Neuronal stem cell (in vitro differentiated cells): ENCODE measurements around the gene MAP1LC3B2.

Source experiments
- DNase-seq: peaks from one replicate; pipeline ENCODE4 v3.0.0-alpha.2; 2013; ENCODE audit warnings: low spot score
- H2AFZ ChIP-seq: one replicate; pipeline ENCODE4 v1.6.1; 2013; ENCODE audit warnings: mild to moderate bottlenecking, low read length, inconsistent platforms
- H2AK5ac ChIP-seq: 2 replicates; pipeline ENCODE4 v1.6.1; 2013; ENCODE audit warnings: low read depth, mild to moderate bottlenecking, inconsistent platforms, low read length, moderate library complexity, mixed read lengths
- H2BK120ac ChIP-seq: 2 replicates; pipeline ENCODE4 v1.6.1; 2013; ENCODE audit warnings: low read depth, mild to moderate bottlenecking, inconsistent platforms, low read length, moderate library complexity, mixed read lengths
- H2BK12ac ChIP-seq: one replicate; pipeline ENCODE4 v1.6.1; 2013; ENCODE audit warnings: low read length, inconsistent platforms
- H2BK15ac ChIP-seq: 2 replicates; pipeline ENCODE4 v1.6.1; 2013; ENCODE audit warnings: mild to moderate bottlenecking, low read length, inconsistent platforms, mixed read lengths
- H2BK5ac ChIP-seq: one replicate; pipeline ENCODE4 v1.6.1; 2013; ENCODE audit warnings: inconsistent platforms, mild to moderate bottlenecking, low read length, moderate library complexity
- H3K14ac ChIP-seq: one replicate; pipeline ENCODE4 v1.6.1; 2013; ENCODE audit warnings: low read length, inconsistent platforms
- H3K18ac ChIP-seq: 2 replicates; pipeline ENCODE4 v1.6.1; 2013; ENCODE audit warnings: low read length, inconsistent platforms
- H3K23ac ChIP-seq: 2 replicates; pipeline ENCODE4 v1.6.1; 2013; ENCODE audit warnings: low read depth, mild to moderate bottlenecking, mixed read lengths, low read length, inconsistent platforms; ENCODE audit not compliant: poor library complexity
- H3K27ac ChIP-seq: replicated peaks from 3 replicates; pipeline ENCODE4 v1.5.1; 2013; ENCODE audit warnings: low read length, inconsistent platforms
- H3K27me3 ChIP-seq, 3 experiments: 2 replicates each; pipeline ENCODE4 v1.6.1; 2013; ENCODE audit warnings: low read length in 3 of 3, mild to moderate bottlenecking in 2 of 3, inconsistent platforms in 1 of 3, low read depth in 1 of 3, mixed read lengths in 1 of 3, moderate library complexity in 1 of 3; ENCODE audit not compliant: control insufficient read depth in 3 of 3, insufficient read depth in 3 of 3
- H3K36me3 ChIP-seq, 2 donors: replicated peaks in 1 of 2; 2 replicates each; pipeline ENCODE4 v1.6.1; 2013; ENCODE audit warnings: low read length in 2 of 2; ENCODE audit not compliant: control insufficient read depth in 2 of 2, insufficient read depth in 2 of 2
- H3K4ac ChIP-seq: 2 replicates; pipeline ENCODE4 v1.6.1; 2013; ENCODE audit warnings: inconsistent platforms, mild to moderate bottlenecking, low read length, moderate library complexity
- H3K4me1 ChIP-seq, 2 donors: 1 replicate in 1 of 2; 2 replicates in 1 of 2; pipeline ENCODE4 v1.6.1; 2013; ENCODE audit warnings: low read length in 2 of 2, low read depth in 1 of 2; ENCODE audit not compliant: control insufficient read depth in 2 of 2, insufficient read depth in 1 of 2
- H3K4me2 ChIP-seq: one replicate; pipeline ENCODE4 v1.6.1; 2013; ENCODE audit warnings: mild to moderate bottlenecking, low read length, inconsistent platforms; ENCODE audit not compliant: insufficient read depth, poor library complexity, severe bottlenecking
- H3K4me3 ChIP-seq, 2 donors: 2 replicates each; pipeline ENCODE4 v1.5.1; 2013; ENCODE audit warnings: low read length in 2 of 2, mild to moderate bottlenecking in 2 of 2, inconsistent platforms in 1 of 2, moderate library complexity in 1 of 2
- H3K79me1 ChIP-seq: one replicate; pipeline ENCODE4 v1.6.1; 2013; ENCODE audit warnings: low read depth, mild to moderate bottlenecking, inconsistent platforms, low read length, moderate library complexity
- H3K9ac ChIP-seq: one replicate; pipeline ENCODE4 v1.6.1; 2013; ENCODE audit warnings: mild to moderate bottlenecking, low read depth, low read length, inconsistent platforms; ENCODE audit not compliant: poor library complexity
- H3K9me3 ChIP-seq, 2 donors: replicated peaks in 1 of 2; 2 replicates each; pipeline versions ENCODE3 to v1.6.1; 2013; ENCODE audit warnings: low read length in 2 of 2, mild to moderate bottlenecking in 2 of 2, inconsistent platforms in 1 of 2, low read depth in 1 of 2, mixed read lengths in 1 of 2, moderate library complexity in 1 of 2; ENCODE audit not compliant: control insufficient read depth in 2 of 2, insufficient read depth in 1 of 2
- H4K8ac ChIP-seq: one replicate; pipeline ENCODE4 v1.6.1; 2013; ENCODE audit warnings: low read depth, mild to moderate bottlenecking, inconsistent platforms, low read length, moderate library complexity
- H4K91ac ChIP-seq: one replicate; pipeline ENCODE4 v1.6.1; 2013; ENCODE audit warnings: low read length, low read depth, mild to moderate bottlenecking, inconsistent platforms; ENCODE audit not compliant: poor library complexity
- WGBS, 2 donors: extraction: QIAGEN DNeasy Blood & Tissue Kit; methylation state at CpG; one replicate each; pipeline ENCODE4 v1.1.7; 2013; ENCODE audit warnings: missing lambda C conversion rate in 2 of 2, mixed read lengths in 1 of 2; ENCODE audit not compliant: insufficient read length in 2 of 2, insufficient replicate concordance in 1 of 2; ENCODE audit errors: extremely low coverage in 2 of 2; 5-methylcytosine and 5-hydroxymethylcytosine counted together

MAP1LC3B2 gene

GRCh38 chr12:116558280-116559161 lies 660 bp upstream of the MAP1LC3B2 start:
- Histone ChIP-seq H3K27me3 (no peaks in the 10 kb centered on the region), H3K4me2 (no peak overlapping the region), H2BK12ac (peak overlapping the region; percentile 16), H2BK5ac (peak overlapping the region; percentile 96), H3K9ac (no peak overlapping the region), H3K4me1 (peaks cover 0 to 11% of the 10 kb centered on the region in 2 donors), H2BK15ac (no peak overlapping the region), H3K36me3 (no peaks in the 10 kb centered on the region), H3K79me1 (no peaks in the 10 kb centered on the region), H2AK5ac (peak overlapping the region; percentile 49), H3K23ac (no peak overlapping the region), H2AFZ (peak overlapping the region; percentile 85), H3K27ac (peak overlapping the region; percentile 80), H3K18ac (peak overlapping the region; percentile 91), H4K8ac (no peak overlapping the region), H3K4ac (no peak overlapping the region), H3K4me3 (no peak overlapping the region), H4K91ac (no peak overlapping the region), H3K14ac (peak overlapping the region; percentile 21), H2BK120ac (no peak overlapping the region), H3K9me3 (no peaks in the 10 kb centered on the region)
- WGBS, 2 donors: no CpG with 5 or more reads among the region's 21 CpGs
- DNase-seq: no peak

- H2BK12ac ChIP-seq: no peak overlapping the region
- no peak overlapping the region for H3K4me2 ChIP-seq
- H4K91ac ChIP-seq: no peak overlapping the region
- H3K4me1 ChIP-seq: peaks cover 0 to 11% of the 10 kb centered on the region in 2 donors
- H3K23ac ChIP-seq: no peak overlapping the region
- H3K36me3 ChIP-seq: no peaks in the 10 kb centered on the region
- H3K9me3 ChIP-seq: no peaks in the 10 kb centered on the region
- no peak overlapping the region for H3K27ac ChIP-seq
- H2BK5ac ChIP-seq: no peak overlapping the region
- DNase-seq: no peak
- H3K9ac ChIP-seq: no peak overlapping the region
- H2BK15ac ChIP-seq: no peak overlapping the region
- H3K4me3 ChIP-seq: no peak overlapping the region
- no peak overlapping the region for H3K4ac ChIP-seq
- no peak overlapping the region for H3K14ac ChIP-seq
- no peak overlapping the region for H4K8ac ChIP-seq
- no peak overlapping the region for H2BK120ac ChIP-seq
- no peaks in the 10 kb centered on the region for H3K27me3 ChIP-seq
- WGBS, 2 donors: no CpG with 5 or more reads among the region's 6 CpGs
- H2AK5ac ChIP-seq: no peak overlapping the region
- no peak overlapping the region for H3K18ac ChIP-seq
- no peak overlapping the region for H2AFZ ChIP-seq
- no peaks in the 10 kb centered on the region for H3K79me1 ChIP-seq
These were observed 2.1 kb downstream of the MAP1LC3B2 start for GRCh38 chr12:116561181-116561821.

GRCh38 chr12:116562090-116562489 lies 2.9 kb downstream of the MAP1LC3B2 start:
- no CpG with 5 or more reads among the region's 7 CpGs for WGBS, 2 donors
- Histone ChIP-seq H2BK15ac (no peak overlapping the region), H3K27me3 (no peaks in the 10 kb centered on the region), H3K27ac (no peak overlapping the region), H3K23ac (no peak overlapping the region), H2BK120ac (no peak overlapping the region), H2BK5ac (no peak overlapping the region), H3K79me1 (no peaks in the 10 kb centered on the region), H2AFZ (no peak overlapping the region), H3K18ac (no peak overlapping the region), H3K9ac (no peak overlapping the region), H4K8ac (no peak overlapping the region), H3K9me3 (no peaks in the 10 kb centered on the region), H3K36me3 (no peaks in the 10 kb centered on the region), H2BK12ac (no peak overlapping the region), H3K4me1 (peaks cover 0 to 11% of the 10 kb centered on the region in 2 donors), H3K14ac (no peak overlapping the region), H3K4ac (no peak overlapping the region), H3K4me2 (no peak overlapping the region), H3K4me3 (no peak overlapping the region), H2AK5ac (no peak overlapping the region), H4K91ac (no peak overlapping the region)
- DNase-seq: no peak

GRCh38 chr12:116563262-116563661 lies 4.1 kb downstream of the MAP1LC3B2 start:
- no CpG with 5 or more reads among the region's 1 CpG for WGBS, 2 donors

More at GRCh38 chr12:116563262-116563661, 4.1 kb downstream of the MAP1LC3B2 start:
- no peaks in the 10 kb centered on the region for H3K27me3 ChIP-seq
- H3K18ac ChIP-seq: no peak overlapping the region
- no peak overlapping the region for H3K9ac ChIP-seq
- H2BK120ac ChIP-seq: no peak overlapping the region
- H2BK15ac ChIP-seq: no peak overlapping the region
- no peak overlapping the region for H3K27ac ChIP-seq
- no peak overlapping the region for H3K14ac ChIP-seq
- H3K9me3 ChIP-seq: no peaks in the 10 kb centered on the region
- H3K4me1 ChIP-seq: peaks cover 0 to 11% of the 10 kb centered on the region in 2 donors
- no peak overlapping the region for H3K4ac ChIP-seq
- no peaks in the 10 kb centered on the region for H3K79me1 ChIP-seq
- no peaks in the 10 kb centered on the region for H3K36me3 ChIP-seq
- H3K4me3 ChIP-seq: no peak overlapping the region
- no peak overlapping the region for H3K4me2 ChIP-seq
- no peak overlapping the region for H2BK12ac ChIP-seq
- H4K91ac ChIP-seq: no peak overlapping the region
- no peak overlapping the region for H3K23ac ChIP-seq
- no peak overlapping the region for H2BK5ac ChIP-seq
- H4K8ac ChIP-seq: no peak overlapping the region
- no peak overlapping the region for H2AK5ac ChIP-seq
- no peak overlapping the region for H2AFZ ChIP-seq
- no peak for DNase-seq
